CD1c-positive myeloid dendritic cell (primary cell): ENCODE data around the gene FEM1B.

Source experiments
- DNase-seq: peaks from one replicate; pipeline ENCODE4 v3.0.0-alpha.2; 2016; ENCODE audit errors: extremely low spot score

Gene FEM1B

DNA sequence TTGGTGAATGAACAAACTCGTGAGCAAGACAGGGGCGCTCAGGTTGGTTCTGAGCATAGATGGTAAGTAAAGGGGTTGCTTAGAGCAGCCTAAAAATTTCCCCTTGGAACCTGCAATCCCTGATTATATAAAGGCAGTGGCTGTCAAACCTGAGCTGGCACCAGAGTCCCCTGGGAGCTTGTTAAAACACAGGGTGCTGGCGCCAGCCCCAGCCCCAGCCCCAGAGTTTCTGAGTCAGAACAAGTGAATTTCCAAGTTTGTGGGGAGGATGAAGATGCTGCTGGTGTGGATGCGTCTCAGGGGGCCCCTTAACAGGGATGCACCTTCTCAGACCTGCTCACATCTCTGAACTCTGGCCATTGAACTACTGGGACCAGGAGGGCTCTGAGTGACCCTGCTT, 48.2 kb downstream of the FEM1B start:
- no peak for DNase-seq

- peak; percentile 26 for DNase-seq
Observed at GRCh38 chr15:68326711-68327354, 49.3 kb downstream of the FEM1B start.

GRCh38 chr15:68328443-68328842, 50.9 kb downstream of the FEM1B start:
- no peak for DNase-seq

- no peak for DNase-seq
Observed at GRCh38 chr15:68328964-68329363, 51.4 kb downstream of the FEM1B start.

GRCh38 chr15:68330416-68330815, 52.9 kb downstream of the FEM1B start:
- no peak for DNase-seq

- peak; percentile 21 for DNase-seq
Observed at GRCh38 chr15:68330901-68331300, 53.4 kb downstream of the FEM1B start.

DNA sequence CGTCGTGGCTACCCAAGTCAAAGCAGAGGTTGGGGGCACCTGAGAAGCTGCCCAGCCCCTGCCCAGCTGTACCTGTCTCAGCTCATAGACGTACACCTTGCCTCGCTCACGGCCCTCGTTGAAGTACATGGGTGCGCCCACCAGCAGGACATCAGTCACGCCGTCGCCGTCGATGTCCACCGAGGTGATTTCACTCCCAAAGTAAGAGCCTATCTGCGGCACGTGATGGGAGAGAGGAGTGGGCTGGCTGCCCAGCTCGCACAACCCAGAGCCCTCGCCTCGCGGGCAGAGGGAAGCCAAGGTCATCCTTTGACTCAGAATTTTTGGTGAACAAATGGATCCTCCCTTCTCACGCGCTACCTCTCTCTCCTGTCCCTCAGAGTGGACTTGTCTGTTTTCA, 54.7 kb downstream of the FEM1B start:
- DNase-seq = no peak

GRCh38 chr15:68333775-68334470, 56.4 kb downstream of the FEM1B start:
- DNase-seq = peak; percentile 94

GRCh38 chr15:68334661-68335124, 57.1 kb downstream of the FEM1B start:
- peak; percentile 82 for DNase-seq

- DNase-seq = peak; percentile 34
Observed at GRCh38 chr15:68335251-68335650, 57.7 kb downstream of the FEM1B start.

GRCh38 chr15:68335655-68336054, 58.1 kb downstream of the FEM1B start:
- DNase-seq = no peak

DNA sequence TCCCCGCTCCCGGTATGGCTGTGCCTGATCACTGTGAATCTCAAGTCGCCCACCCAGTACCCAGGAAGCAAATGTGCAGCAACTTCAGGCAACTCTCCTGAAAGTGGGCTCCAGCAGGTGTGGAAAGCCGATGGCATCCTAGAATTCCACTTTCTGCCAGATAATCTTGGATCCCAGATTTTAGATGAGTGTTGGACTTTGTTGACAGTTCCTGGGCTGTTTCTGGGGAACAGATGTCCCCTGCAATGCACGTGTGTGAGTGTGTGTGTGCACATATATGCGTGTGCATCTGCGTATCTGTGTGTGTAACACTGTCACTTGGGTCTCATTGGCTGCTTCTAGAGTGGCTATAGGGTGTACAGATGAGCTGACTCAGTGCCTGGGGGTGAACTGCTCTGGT, 59.0 kb downstream of the FEM1B start:
- no peak for DNase-seq

- DNase-seq = no peak
Observed at GRCh38 chr15:68337826-68338225, 60.3 kb downstream of the FEM1B start.

GRCh38 chr15:68339481-68339880, 61.9 kb downstream of the FEM1B start:
- no peak for DNase-seq

DNA sequence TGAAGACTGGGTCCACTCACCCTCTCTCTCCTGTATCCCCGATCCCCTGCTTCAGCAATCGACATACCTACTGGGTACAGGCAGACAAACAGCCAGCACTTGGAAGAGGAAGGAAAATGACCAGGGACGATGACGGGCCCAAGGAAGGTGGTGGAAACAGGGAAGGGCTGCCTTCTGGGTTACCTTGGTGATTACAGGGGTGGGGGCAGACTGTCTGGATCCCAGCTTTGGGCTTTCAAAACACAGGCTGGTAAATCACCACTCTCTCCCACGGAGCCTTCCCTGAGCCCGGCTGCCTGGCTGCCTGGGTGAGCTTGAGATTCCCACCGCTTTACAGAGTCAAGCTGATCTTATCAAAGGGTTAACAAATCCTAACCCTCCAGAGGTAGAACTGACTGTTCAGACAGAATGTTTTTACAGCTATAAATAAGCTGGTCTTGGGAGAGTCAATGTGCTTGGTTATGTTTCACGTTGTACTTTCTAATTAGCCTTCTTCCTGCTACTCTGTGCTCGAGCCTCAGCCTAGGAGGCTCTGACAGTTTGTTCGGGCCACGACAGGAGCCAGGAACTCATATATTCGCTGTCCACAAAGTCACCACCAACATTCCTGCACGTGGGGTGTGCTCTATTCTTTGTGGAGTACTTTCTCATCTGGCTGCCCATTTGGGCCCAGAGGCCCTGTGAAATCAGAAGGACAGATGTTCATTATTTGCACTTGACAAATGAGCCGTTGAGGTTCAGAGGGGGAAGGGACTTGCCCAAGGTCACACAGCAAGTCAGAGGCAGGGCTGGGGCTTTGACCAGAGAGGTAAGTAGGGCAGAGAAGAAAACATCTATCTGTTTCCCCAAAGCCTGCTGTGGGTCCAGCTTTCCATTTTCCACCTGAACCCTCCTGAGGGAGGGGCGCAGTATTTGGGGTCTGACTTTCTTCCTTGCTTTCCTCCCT, 63.5 kb downstream of the FEM1B start:
- no peak for DNase-seq

DNA sequence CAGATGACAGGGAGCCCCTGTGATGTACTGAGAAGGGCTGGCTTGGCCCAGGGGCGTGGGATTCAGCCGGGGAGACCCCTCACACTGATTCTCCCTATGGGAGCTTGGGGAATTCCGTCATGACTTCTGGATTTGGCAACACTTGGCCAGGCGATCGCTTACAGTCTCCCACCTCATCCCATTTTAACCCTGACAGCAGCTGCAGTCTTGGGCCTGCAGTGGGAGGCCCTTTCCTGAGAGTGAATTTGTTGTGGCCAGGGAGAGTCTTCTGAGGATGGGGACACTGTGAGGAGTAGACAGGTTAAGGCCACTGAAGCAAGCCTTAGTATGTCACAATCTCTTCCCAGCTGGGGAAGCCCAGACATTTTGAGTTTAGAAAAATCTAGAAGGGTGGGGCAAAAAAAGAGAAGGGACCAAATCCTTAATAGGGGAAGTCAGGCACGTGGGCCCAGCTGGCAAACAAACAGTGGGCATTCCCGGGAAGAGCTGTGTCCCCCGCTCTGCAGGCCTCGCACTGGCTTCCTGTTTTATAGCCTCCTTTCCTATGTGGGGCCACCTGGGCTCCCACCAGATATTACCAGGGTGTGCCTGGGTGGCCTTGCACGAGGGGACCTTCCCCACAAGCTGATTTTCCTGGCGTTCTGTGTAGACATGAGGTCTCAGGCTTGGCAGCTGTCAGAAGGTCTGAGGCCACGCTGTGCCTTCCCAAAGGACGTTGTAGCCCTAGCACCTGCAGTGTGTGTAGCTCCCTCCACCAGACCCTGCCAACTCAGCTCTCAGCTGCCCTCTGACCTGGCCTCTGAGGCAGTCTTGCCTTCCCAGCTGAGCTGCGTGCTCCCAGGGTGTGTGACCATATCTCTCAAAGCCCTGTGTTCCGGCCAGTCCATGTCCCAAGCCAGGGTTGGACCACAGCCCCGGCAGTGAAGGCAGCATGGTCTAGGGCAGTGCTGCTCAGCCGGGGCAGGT, 64.5 kb downstream of the FEM1B start:
- peak; percentile 84 for DNase-seq

DNA sequence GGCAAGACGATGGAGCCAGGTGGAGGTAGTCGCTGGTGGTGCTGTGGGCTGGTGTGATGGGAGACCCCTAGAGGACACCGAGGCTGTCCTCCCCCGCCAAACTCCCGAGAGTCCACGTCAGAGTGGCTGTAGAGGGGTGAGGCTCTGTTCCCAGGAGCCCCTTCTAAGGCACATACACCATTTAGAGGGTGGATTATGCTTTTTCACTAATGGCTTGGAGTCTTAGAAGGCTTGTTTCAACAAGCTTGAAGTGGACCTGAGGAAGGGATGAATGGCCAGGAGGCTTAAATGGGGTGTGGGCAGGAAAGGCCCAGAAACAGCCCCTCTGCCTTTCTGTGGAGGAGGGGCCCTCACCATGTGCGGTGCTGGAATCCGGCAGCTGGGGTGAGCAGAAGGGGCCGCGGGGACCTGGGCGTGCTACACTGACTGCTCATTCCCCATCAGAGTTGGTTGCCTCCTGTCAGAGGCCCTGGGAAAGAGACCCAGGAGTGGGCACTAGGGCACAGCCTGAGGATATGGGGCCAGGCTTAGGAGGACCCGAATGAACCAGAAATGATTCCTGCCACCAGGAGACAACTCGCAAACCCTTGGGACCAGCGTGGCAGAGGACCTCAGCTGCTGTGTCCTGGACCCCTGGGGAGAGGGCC, 66.2 kb downstream of the FEM1B start:
- no peak for DNase-seq

DNA sequence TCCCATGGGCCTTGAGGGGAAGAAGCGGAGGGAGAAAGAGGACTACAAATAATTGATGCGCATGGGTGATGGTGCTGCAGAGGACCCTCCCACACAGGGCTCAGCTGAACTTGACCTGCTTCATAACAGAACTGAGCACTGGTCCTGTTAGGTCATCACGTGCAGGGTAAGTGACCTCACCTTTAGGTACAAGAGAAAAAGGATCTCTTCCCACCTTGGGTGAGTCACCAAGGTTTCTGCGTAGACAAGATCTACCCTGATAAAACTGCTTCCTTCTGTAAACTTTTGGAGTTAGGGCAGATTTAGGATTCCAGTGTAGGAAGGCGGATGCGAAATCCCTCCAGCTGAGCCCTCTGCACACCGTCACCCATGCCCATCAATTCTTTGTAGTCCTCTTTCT, 67.1 kb downstream of the FEM1B start:
- DNase-seq = peak; percentile 50
